DMS153 (cell line): ENCODE measurements around the gene LRRC4C.

ENCODE experiments used
- DNase-seq: peaks from one replicate; lab custom pipeline; 2025; lab: John Stamatoyannopoulos, UW

Gene LRRC4C

GRCh38 chr11:41250408-41250935, 209.0 kb downstream of the LRRC4C start:
- no peak for DNase-seq

- DNase-seq, result no peak
Observed at GRCh38 chr11:41247621-41248020, 211.8 kb downstream of the LRRC4C start.

GRCh38 chr11:41246399-41246745, 213.1 kb downstream of the LRRC4C start:
- DNase-seq, result no peak

- DNase-seq, result no peak
Observed at GRCh38 chr11:41245704-41246398, 213.6 kb downstream of the LRRC4C start.

- no peak for DNase-seq
Observed at GRCh38 chr11:41245184-41245583, 214.3 kb downstream of the LRRC4C start.

GRCh38 chr11:41237382-41237781, 222.1 kb downstream of the LRRC4C start:
- DNase-seq, result no peak

- DNase-seq, result no peak
Observed at GRCh38 chr11:41235668-41236067, 223.8 kb downstream of the LRRC4C start.

GRCh38 chr11:41225856-41226633, 233.4 kb downstream of the LRRC4C start:
- no peak for DNase-seq

GRCh38 chr11:41222236-41222635, 237.2 kb downstream of the LRRC4C start:
- DNase-seq, result no peak

GRCh38 chr11:41206388-41206787, 253.1 kb downstream of the LRRC4C start:
- no peak for DNase-seq

GRCh38 chr11:41201156-41201555, 258.3 kb downstream of the LRRC4C start:
- DNase-seq, result peak; percentile 6

GRCh38 chr11:41190437-41191082, 268.9 kb downstream of the LRRC4C start:
- peak; percentile 21 for DNase-seq

- DNase-seq, result peak; percentile 21
Observed at GRCh38 chr11:41189701-41190436, 269.6 kb downstream of the LRRC4C start.

GRCh38 chr11:41177791-41178190, 281.7 kb downstream of the LRRC4C start:
- DNase-seq, result no peak

GRCh38 chr11:41175304-41175972, 284.0 kb downstream of the LRRC4C start:
- DNase-seq, result no peak

GRCh38 chr11:41146326-41146725, 313.1 kb downstream of the LRRC4C start:
- DNase-seq, result no peak

GRCh38 chr11:41145420-41145819, 314.0 kb downstream of the LRRC4C start:
- no peak for DNase-seq

- DNase-seq, result no peak
Observed at GRCh38 chr11:41134971-41135370, 324.5 kb downstream of the LRRC4C start.

GRCh38 chr11:41133023-41133422, 326.4 kb downstream of the LRRC4C start:
- DNase-seq, result no peak

GRCh38 chr11:41121600-41121999, 337.9 kb downstream of the LRRC4C start:
- DNase-seq, result no peak

GRCh38 chr11:41119484-41119883, 340.0 kb downstream of the LRRC4C start:
- DNase-seq, result no peak

GRCh38 chr11:41118521-41118920, 340.9 kb downstream of the LRRC4C start:
- DNase-seq, result no peak
